Endothelial cell of umbilical vein (primary cell): ENCODE measurements around the gene KDR. TPM values are rescaled to one million over a fixed set of nuclear protein-coding genes. Genes with fewer than 3 reads are reported as not detected.

Experiments
- BruUV-seq: library from RNA; stranded (reverse); fragments of 400-500 nt; replicated peaks from 2 replicates; lab custom pipeline; 2021; lab: Mats Ljungman, UMichigan
- CTCF ChIA-PET: fragments of 300-600, 350-600 bp; sonication (Branson Sonifier 250); formaldehyde crosslinking; loops from one replicate; lab custom pipeline; 2021; ENCODE audit warnings: antibody characterized with exemption, inconsistent platforms; lab: Charles Lee
- POLR2A ChIA-PET: fragments of 300-600, 350-600 bp; sonication (Branson Sonifier 250); formaldehyde crosslinking; loops from one replicate; lab custom pipeline; 2021; ENCODE audit warnings: antibody characterized with exemption, inconsistent platforms; lab: Charles Lee
- DNase-seq: peaks from one replicate; pipeline ENCODE4 v3.0.0-alpha.2; 2011; ENCODE audit warnings: low read depth, low spot score
- FAIRE-seq: peaks from 2 replicates; lab custom pipeline; 2011; peaks lifted over from hg19 to GRCh38; lab: Jason Lieb, UNC
- H2AFZ ChIP-seq: 2 replicates; pipeline ENCODE4 v1.6.0; 2012; ENCODE audit warnings: low read depth, low read length, control low read depth, inconsistent platforms
- H3K27ac ChIP-seq: 2 replicates; pipeline ENCODE4 v1.5.1; 2011; ENCODE audit warnings: low read depth, mild to moderate bottlenecking, control low read depth, low read length, moderate library complexity; ENCODE audit not compliant: insufficient read depth
- H3K27me3 ChIP-seq, 2 experiments: 2 replicates each; pipeline versions ENCODE4 v1.6.0 to v1.6.1; 2011; ENCODE audit warnings: low read length in 2 of 2, mixed read lengths in 1 of 2; ENCODE audit not compliant: control insufficient read depth in 2 of 2, insufficient read depth in 2 of 2
- H3K36me3 ChIP-seq, 2 experiments: 2 replicates in 1 of 2; 3 replicates in 1 of 2; pipeline ENCODE4 v1.5.1; 2011; ENCODE audit warnings: low read length in 2 of 2, mild to moderate bottlenecking in 1 of 2, moderate library complexity in 1 of 2; ENCODE audit not compliant: control insufficient read depth in 2 of 2, insufficient read depth in 2 of 2; ENCODE audit errors: extremely low read depth in 1 of 2
- H3K4me1 ChIP-seq: 3 replicates; pipeline ENCODE4 v1.5.1; 2011; ENCODE audit warnings: mild to moderate bottlenecking, low read length; ENCODE audit not compliant: control insufficient read depth, insufficient read depth; ENCODE audit errors: extremely low read depth
- H3K4me2 ChIP-seq: 2 replicates; pipeline ENCODE4 v1.6.1; 2011; ENCODE audit warnings: low read length, control low read depth, mixed read lengths; ENCODE audit not compliant: insufficient read depth
- H3K4me3 ChIP-seq, 3 experiments: fragments of 200-600 bp in 1 of 3; sonication (generic), shearing (Covaris generic) in 1 of 3; replicated peaks in 1 of 3; 2 replicates each; pipeline ENCODE4 v1.5.1; 2011 to 2016; ENCODE audit warnings: control low read depth in 3 of 3, low read length in 3 of 3, mild to moderate bottlenecking in 2 of 3, inconsistent platforms in 1 of 3, low read depth in 1 of 3, moderate library complexity in 1 of 3; ENCODE audit not compliant: insufficient read depth in 1 of 3
- H3K79me2 ChIP-seq: 2 replicates; pipeline ENCODE4 v1.6.0; 2012; ENCODE audit warnings: low read length, inconsistent platforms; ENCODE audit not compliant: control insufficient read depth, insufficient read depth
- H3K9ac ChIP-seq: replicated peaks from 2 replicates; pipeline ENCODE3; 2011; ENCODE audit warnings: low read length, control low read depth; ENCODE audit not compliant: insufficient read depth; ENCODE audit errors: extremely low read depth
- H3K9me1 ChIP-seq: replicated peaks from 3 replicates; pipeline ENCODE4 v1.6.0; 2011; ENCODE audit warnings: mild to moderate bottlenecking, low read length; ENCODE audit not compliant: control insufficient read depth, insufficient read depth; ENCODE audit errors: extremely low read depth
- H3K9me3 ChIP-seq: replicated peaks from 2 replicates; pipeline ENCODE4 v1.5.1; 2012; ENCODE audit warnings: low read length, inconsistent platforms; ENCODE audit not compliant: control insufficient read depth, insufficient read depth
- H4K20me1 ChIP-seq: replicated peaks from 2 replicates; pipeline ENCODE3; 2011; ENCODE audit warnings: mild to moderate bottlenecking, low read length; ENCODE audit not compliant: control insufficient read depth, insufficient read depth; ENCODE audit errors: extremely low read depth
- CTCF ChIP-seq, 2 donors: IDR thresholded peaks; 1 replicate in 1 of 2; 2 replicates in 1 of 2; pipeline ENCODE4 v1.5.1; 2011; ENCODE audit warnings: low read length in 2 of 2, mild to moderate bottlenecking in 2 of 2, moderate library complexity in 2 of 2, control low read depth in 1 of 2, inconsistent platforms in 1 of 2, low read depth in 1 of 2; ENCODE audit not compliant: insufficient read depth in 1 of 2; ENCODE audit errors: extremely low read depth in 1 of 2
- EZH2 ChIP-seq: IDR thresholded peaks from 2 replicates; pipeline ENCODE4 v1.6.1; 2012; ENCODE audit warnings: borderline replicate concordance, low read depth, mild to moderate bottlenecking, moderate library complexity, low read length, inconsistent platforms; ENCODE audit not compliant: severe bottlenecking
- FOS ChIP-seq: IDR thresholded peaks from 2 replicates; pipeline ENCODE4 v1.6.1; 2011; ENCODE audit warnings: mild to moderate bottlenecking, low read length, moderate library complexity, borderline replicate concordance; ENCODE audit not compliant: insufficient read depth
- GATA2 ChIP-seq: IDR thresholded peaks from 2 replicates; pipeline ENCODE4 v1.7.0; 2011; ENCODE audit warnings: low read depth, mild to moderate bottlenecking, moderate library complexity, mixed read lengths, low read length; ENCODE audit not compliant: insufficient read length, insufficient read depth
- JUN ChIP-seq: IDR thresholded peaks from 2 replicates; pipeline ENCODE4 v1.6.1; 2011; ENCODE audit warnings: borderline replicate concordance, low read depth; ENCODE audit not compliant: insufficient read length, insufficient read depth
- MAX ChIP-seq: IDR thresholded peaks from 2 replicates; pipeline ENCODE4 v1.6.1; 2011; ENCODE audit not compliant: insufficient read depth, insufficient read length
- MYC ChIP-seq: IDR thresholded peaks from one replicate; pipeline ENCODE4 v1.6.1; 2011; ENCODE audit warnings: mild to moderate bottlenecking, low read depth, low read length
- POLR2A ChIP-seq: IDR thresholded peaks from 2 replicates; pipeline ENCODE4 v1.6.1; 2012; ENCODE audit warnings: low read depth, mild to moderate bottlenecking, control low read depth, low read length
- POLR2AphosphoS5 ChIP-seq: IDR thresholded peaks from 2 replicates; pipeline ENCODE4 v1.6.1; 2012; ENCODE audit warnings: low read depth, mild to moderate bottlenecking, control low read depth, low read length, moderate library complexity; ENCODE audit not compliant: insufficient read depth
- dilution Hi-C: fragments of 300-500 bp; cut with MboI; formaldehyde crosslinking; loops from one replicate; pipeline ENCODE4 v1.15.0; 2019; ENCODE audit warnings: low sequenced_read_pairs; ENCODE audit not compliant: extremely low pct_ligation_motif_present
- intact Hi-C: fragments of 100-400 bp; cut with micrococcal nuclease; formaldehyde crosslinking; loops from one replicate; pipeline ENCODE4 v1.10.0; 2022
- polyA plus RNA-seq, 4 experiments: library from polyadenylated mRNA; depleted of rRNA in 3 of 4; stranded (reverse) in 3 of 4; unstranded in 1 of 4; fragments of >200 nt; gene quantifications; 2 replicates each; pipeline versions ENCODE4 v1.2.1 to v1.2.3, GENCODE V29; 2011 to 2012; ENCODE audit warnings: missing spikeins in 1 of 4
- total RNA-seq: library from RNA; stranded (reverse); gene quantifications from 2 replicates; pipeline ENCODE4 v1.2.3, GENCODE V29; 2021

KDR gene
- total and polyA plus RNA-seq, 2 donors (not counting 3 experiments of a cell fraction or from before 2014, with no cell fraction given) = 80.5 to 145 TPM

GRCh38 chr4:55051532-55051931, 73.9 kb downstream of the KDR start:
- FAIRE-seq = peak; percentile 66
- no peaks in the 10 kb centered on the region for H3K79me2 ChIP-seq
- no peak overlapping the region for H3K9ac ChIP-seq
- peaks cover 11% of the 10 kb centered on the region for H3K4me1 ChIP-seq
- no peak overlapping the region for H3K27ac ChIP-seq
- dilution Hi-C loops (no loop called here), intact Hi-C loops (no loop called here)
- DNase-seq = peak; percentile 57
- H4K20me1 ChIP-seq = no peaks in the 10 kb centered on the region
- H3K9me3 ChIP-seq = no peaks in the 10 kb centered on the region
- POLR2A ChIA-PET = interaction anchor here (1.4 kb wide), 1 partner anchor 24 kb away, joined by 3 read pairs; no protein-coding TSS in a partner anchor
- no peak for TF ChIP-seq POLR2A
- no peak for TF ChIP-seq MAX
- TF ChIP-seq CTCF (IDR thresholded peaks at IDR 0.05; ENCODE audit: extremely low read depth in 1 of 2, insufficient read depth in 1 of 2, low read depth in 1 of 2, low read length in 2 of 2) = no peak
- no peak for TF ChIP-seq JUN
- no peak for TF ChIP-seq FOS
- TF ChIP-seq MYC = no peak
- TF ChIP-seq GATA2 = no peak
- no peak for TF ChIP-seq POLR2AphosphoS5
- TF ChIP-seq EZH2 = no peak
- no peaks in the 10 kb centered on the region for H3K9me1 ChIP-seq
- no TSS peak for BruUV-seq
- no peaks in the 10 kb centered on the region for H3K36me3 ChIP-seq
- peak overlapping the region; percentile 1 for H2AFZ ChIP-seq
- H3K27me3 ChIP-seq = no peaks in the 10 kb centered on the region
- CTCF ChIA-PET = interaction anchor here (1.1 kb wide), 1 partner anchor 17 kb away, joined by 3 read pairs; no protein-coding TSS in a partner anchor
- H3K4me3 ChIP-seq = no peak overlapping the region
- peak overlapping the region; percentile 12 for H3K4me2 ChIP-seq
